GM18951 (cell line): ENCODE data around the gene GPR78.
"Not testable (repeated sequence)": the region's sequence is repeated elsewhere in the genome, so short reads cannot be mapped to it uniquely, and the experiment has no call there.

ENCODE experiments used
- POLR2A ChIP-seq: IDR thresholded peaks from 4 replicates; pipeline ENCODE4 v1.6.1; 2011; ENCODE audit warnings: mild to moderate bottlenecking; ENCODE audit not compliant: insufficient read length, insufficient read depth; ENCODE audit errors: extremely low read depth
- in situ Hi-C: fragments of 300-500 bp; cut with MboI; formaldehyde crosslinking; loops from one replicate; pipeline ENCODE4 v1.12.0; 2022; ENCODE audit warnings: low sequenced_read_pairs, mixed read lengths, inconsistent platforms; ENCODE audit not compliant: unreplicated experiment

Gene GPR78

GRCh38 chr4:8618961-8619720 lies 38.9 kb downstream of the GPR78 start:
- in situ Hi-C loops = no loop called here
- no peak for TF ChIP-seq POLR2A

- in situ Hi-C loops = not testable (repeated sequence)
Measured at GRCh38 chr4:8621135-8621534, 40.9 kb downstream of the GPR78 start.

GRCh38 chr4:8624601-8625272 lies 44.5 kb downstream of the GPR78 start:
- in situ Hi-C loops = not testable (repeated sequence)

- in situ Hi-C loops = not testable (repeated sequence)
Measured at GRCh38 chr4:8630240-8630905, 50.2 kb downstream of the GPR78 start.

GRCh38 chr4:8631896-8632295 lies 51.7 kb downstream of the GPR78 start:
- in situ Hi-C loops = not testable (repeated sequence)

GRCh38 chr4:8634773-8635172 lies 54.6 kb downstream of the GPR78 start:
- in situ Hi-C loops = not testable (repeated sequence)

GRCh38 chr4:8635897-8636554 lies 55.8 kb downstream of the GPR78 start:
- in situ Hi-C loops = not testable (repeated sequence)
